Measurements from ENCODE around the gene RBM5.
"Not testable (repeated sequence)": the region's sequence is repeated elsewhere in the genome, so short reads cannot be mapped to it uniquely, and the experiment has no call there.

RBM5 gene

DNA sequence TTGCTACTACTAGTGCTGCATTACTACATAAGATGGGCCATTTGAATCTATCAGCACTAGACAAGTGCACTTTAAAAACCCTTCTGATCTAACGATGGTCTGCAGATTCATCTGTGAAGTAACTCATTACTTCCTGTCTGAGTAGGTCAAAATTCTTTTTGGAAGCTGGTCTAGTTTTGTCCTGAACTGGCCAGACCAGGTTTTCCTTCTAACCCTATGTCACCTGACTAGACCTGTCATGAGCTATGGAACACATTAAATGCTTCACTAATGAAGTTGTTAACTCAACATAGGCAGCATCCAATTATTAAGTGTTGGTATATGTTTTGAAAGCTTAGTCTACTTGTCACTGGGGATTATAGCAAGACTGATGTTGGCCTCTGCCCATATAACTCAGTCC lies 10.1 kb upstream of the RBM5 start:
- ATAC-seq = no peak
- TF ChIP-seq TOX (CRISPR knock-in tag; IDR thresholded peaks at IDR 0.05; ENCODE audit: borderline replicate concordance) (no peak), ZNF8 (CRISPR knock-in tag; IDR thresholded peaks at IDR 0.05) (no peak), GLIS3 (CRISPR knock-in tag; IDR thresholded peaks at IDR 0.05) (no peak), ZNF565 (CRISPR knock-in tag; conservative IDR thresholded peaks at IDR 0.05; ENCODE audit: low read depth) (no peak), ZFP3 (CRISPR knock-in tag; IDR thresholded peaks at IDR 0.05) (no peak)
- TF ChIP-seq, protein P1, sequence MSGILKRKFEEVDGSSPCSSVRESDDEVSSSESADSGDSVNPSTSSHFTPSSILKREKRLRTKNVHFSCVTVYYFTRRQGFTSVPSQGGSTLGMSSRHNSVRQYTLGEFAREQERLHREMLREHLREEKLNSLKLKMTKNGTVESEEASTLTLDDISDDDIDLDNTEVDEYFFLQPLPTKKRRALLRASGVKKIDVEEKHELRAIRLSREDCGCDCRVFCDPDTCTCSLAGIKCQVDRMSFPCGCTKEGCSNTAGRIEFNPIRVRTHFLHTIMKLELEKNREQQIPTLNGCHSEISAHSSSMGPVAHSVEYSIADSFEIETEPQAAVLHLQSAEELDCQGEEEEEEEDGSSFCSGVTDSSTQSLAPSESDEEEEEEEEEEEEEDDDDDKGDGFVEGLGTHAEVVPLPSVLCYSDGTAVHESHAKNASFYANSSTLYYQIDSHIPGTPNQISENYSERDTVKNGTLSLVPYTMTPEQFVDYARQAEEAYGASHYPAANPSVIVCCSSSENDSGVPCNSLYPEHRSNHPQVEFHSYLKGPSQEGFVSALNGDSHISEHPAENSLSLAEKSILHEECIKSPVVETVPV (CRISPR knock-in tag; IDR thresholded peaks at IDR 0.05) = no peak

GRCh38 chr3:50084951-50085350 lies 3.8 kb upstream of the RBM5 start:
- not testable (repeated sequence) for ATAC-seq

DNA sequence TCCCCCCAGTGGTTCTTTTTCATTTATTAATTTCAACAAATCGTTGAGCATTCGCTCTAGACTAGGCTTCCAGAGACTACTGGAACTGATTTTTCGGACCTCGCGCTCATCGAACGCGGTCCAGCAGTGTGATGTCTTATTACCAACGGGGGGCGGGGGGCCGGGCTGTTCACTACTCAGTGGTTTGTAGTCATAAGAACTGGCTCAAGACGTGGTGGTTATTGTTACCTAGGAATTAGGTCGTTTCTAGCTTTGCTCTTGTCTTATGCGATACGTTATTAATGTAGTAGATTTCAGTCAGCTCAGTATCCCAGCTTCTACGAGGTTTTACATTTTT lies 858 bp downstream of the RBM5 start:
- peak; percentile 49 for ATAC-seq
- TF ChIP-seq ZNF565 (CRISPR knock-in tag; conservative IDR thresholded peaks at IDR 0.05; ENCODE audit: low read depth) = no peak

- TF ChIP-seq, protein P2, sequence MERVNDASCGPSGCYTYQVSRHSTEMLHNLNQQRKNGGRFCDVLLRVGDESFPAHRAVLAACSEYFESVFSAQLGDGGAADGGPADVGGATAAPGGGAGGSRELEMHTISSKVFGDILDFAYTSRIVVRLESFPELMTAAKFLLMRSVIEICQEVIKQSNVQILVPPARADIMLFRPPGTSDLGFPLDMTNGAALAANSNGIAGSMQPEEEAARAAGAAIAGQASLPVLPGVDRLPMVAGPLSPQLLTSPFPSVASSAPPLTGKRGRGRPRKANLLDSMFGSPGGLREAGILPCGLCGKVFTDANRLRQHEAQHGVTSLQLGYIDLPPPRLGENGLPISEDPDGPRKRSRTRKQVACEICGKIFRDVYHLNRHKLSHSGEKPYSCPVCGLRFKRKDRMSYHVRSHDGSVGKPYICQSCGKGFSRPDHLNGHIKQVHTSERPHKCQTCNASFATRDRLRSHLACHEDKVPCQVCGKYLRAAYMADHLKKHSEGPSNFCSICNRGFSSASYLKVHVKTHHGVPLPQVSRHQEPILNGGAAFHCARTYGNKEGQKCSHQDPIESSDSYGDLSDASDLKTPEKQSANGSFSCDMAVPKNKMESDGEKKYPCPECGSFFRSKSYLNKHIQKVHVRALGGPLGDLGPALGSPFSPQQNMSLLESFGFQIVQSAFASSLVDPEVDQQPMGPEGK (CRISPR knock-in tag; IDR thresholded peaks at IDR 0.05; ENCODE audit: borderline replicate concordance) = no peak
- TF ChIP-seq OSR1 (CRISPR knock-in tag; IDR thresholded peaks at IDR 0.05) = no peak
- TF ChIP-seq ARNTL (CRISPR knock-in tag; IDR thresholded peaks at IDR 0.05; ENCODE audit: borderline replicate concordance, low read depth) = no peak
- TF ChIP-seq ZFP3 (CRISPR knock-in tag; IDR thresholded peaks at IDR 0.05) = no peak
- no peak for TF ChIP-seq CSDC2 (CRISPR knock-in tag; IDR thresholded peaks at IDR 0.05)
- no peak for ATAC-seq
Observed at GRCh38 chr3:50090984-50091383, 2.3 kb downstream of the RBM5 start.

- no peak for ATAC-seq
- TF ChIP-seq ZNF70 (CRISPR knock-in tag; IDR thresholded peaks at IDR 0.05) = no peak
- no peak for TF ChIP-seq ESRRG (CRISPR knock-in tag; IDR thresholded peaks at IDR 0.05)
- TF ChIP-seq, protein P3, sequence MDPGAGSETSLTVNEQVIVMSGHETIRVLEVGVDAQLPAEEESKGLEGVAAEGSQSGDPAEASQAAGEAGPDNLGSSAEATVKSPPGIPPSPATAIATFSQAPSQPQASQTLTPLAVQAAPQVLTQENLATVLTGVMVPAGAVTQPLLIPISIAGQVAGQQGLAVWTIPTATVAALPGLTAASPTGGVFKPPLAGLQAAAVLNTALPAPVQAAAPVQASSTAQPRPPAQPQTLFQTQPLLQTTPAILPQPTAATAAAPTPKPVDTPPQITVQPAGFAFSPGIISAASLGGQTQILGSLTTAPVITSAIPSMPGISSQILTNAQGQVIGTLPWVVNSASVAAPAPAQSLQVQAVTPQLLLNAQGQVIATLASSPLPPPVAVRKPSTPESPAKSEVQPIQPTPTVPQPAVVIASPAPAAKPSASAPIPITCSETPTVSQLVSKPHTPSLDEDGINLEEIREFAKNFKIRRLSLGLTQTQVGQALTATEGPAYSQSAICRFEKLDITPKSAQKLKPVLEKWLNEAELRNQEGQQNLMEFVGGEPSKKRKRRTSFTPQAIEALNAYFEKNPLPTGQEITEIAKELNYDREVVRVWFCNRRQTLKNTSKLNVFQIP (CRISPR knock-in tag; IDR thresholded peaks at IDR 0.05; ENCODE audit: borderline replicate concordance, low read depth) = no peak
- TF ChIP-seq TCF4 (CRISPR knock-in tag; IDR thresholded peaks at IDR 0.05; ENCODE audit: borderline replicate concordance) = no peak
- TF ChIP-seq, protein P2 (CRISPR knock-in tag; IDR thresholded peaks at IDR 0.05; ENCODE audit: borderline replicate concordance) = no peak
- no peak for TF ChIP-seq RARB (CRISPR knock-in tag; IDR thresholded peaks at IDR 0.05)
- no peak for TF ChIP-seq CSDC2 (CRISPR knock-in tag; IDR thresholded peaks at IDR 0.05)
- no peak for TF ChIP-seq TSHZ2 (CRISPR knock-in tag; IDR thresholded peaks at IDR 0.05)
- no peak for TF ChIP-seq GLIS3 (CRISPR knock-in tag; IDR thresholded peaks at IDR 0.05)
- no peak for TF ChIP-seq ISL1 (CRISPR knock-in tag; IDR thresholded peaks at IDR 0.05)
- TF ChIP-seq SNAI2 (CRISPR knock-in tag; IDR thresholded peaks at IDR 0.05) = no peak
- no peak for TF ChIP-seq ARNTL (CRISPR knock-in tag; IDR thresholded peaks at IDR 0.05; ENCODE audit: borderline replicate concordance, low read depth)
- no peak for TF ChIP-seq CREB5 (CRISPR knock-in tag; IDR thresholded peaks at IDR 0.05; ENCODE audit: low read depth)
- TF ChIP-seq PPARA (CRISPR knock-in tag; IDR thresholded peaks at IDR 0.05; ENCODE audit: borderline replicate concordance) = no peak
Observed at GRCh38 chr3:50095352-50095998, 6.8 kb downstream of the RBM5 start.

Measured in SK-N-SH treated with all-trans-retinoic acid at 6 μM for 48 hours (cell line).